HEK293 (cell line): ENCODE results near the gene DEDD.

Source experiments
- CTCF ChIP-seq: fragments of 450-650 bp; formaldehyde crosslinking; IDR thresholded peaks from 2 replicates; pipeline ENCODE4 v1.5.1; 2016; ENCODE audit warnings: missing biosample characterization, missing genetic modification characterization
- TF ChIP-seq, protein P1 (sequence below): fragments of 450-650 bp; formaldehyde crosslinking; IDR thresholded peaks from 2 replicates; pipeline ENCODE4 v1.5.1; 2016; ENCODE audit warnings: missing biosample characterization, missing genetic modification characterization

DNA sequence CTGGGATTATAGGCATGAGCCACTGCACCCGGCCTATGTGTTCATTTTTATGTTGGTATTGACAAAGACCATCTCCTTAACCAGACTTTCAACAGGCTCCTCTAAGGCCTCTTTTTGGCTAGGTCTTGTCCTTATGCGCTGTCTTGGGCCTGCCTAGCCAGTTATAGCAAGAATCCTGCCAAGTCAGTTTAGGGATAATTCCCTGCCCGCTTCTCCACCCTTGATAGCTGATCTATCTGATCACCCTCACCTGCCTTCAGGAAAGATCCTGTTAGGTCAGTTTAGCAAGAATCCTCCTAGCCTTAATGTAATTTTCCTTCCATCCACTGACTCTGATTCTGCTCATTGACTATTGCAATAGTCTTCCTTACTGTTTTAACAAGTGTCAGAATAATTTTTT, 47.2 kb upstream of the DEDD start:
- no peak for TF ChIP-seq CTCF
- TF ChIP-seq, protein P1, sequence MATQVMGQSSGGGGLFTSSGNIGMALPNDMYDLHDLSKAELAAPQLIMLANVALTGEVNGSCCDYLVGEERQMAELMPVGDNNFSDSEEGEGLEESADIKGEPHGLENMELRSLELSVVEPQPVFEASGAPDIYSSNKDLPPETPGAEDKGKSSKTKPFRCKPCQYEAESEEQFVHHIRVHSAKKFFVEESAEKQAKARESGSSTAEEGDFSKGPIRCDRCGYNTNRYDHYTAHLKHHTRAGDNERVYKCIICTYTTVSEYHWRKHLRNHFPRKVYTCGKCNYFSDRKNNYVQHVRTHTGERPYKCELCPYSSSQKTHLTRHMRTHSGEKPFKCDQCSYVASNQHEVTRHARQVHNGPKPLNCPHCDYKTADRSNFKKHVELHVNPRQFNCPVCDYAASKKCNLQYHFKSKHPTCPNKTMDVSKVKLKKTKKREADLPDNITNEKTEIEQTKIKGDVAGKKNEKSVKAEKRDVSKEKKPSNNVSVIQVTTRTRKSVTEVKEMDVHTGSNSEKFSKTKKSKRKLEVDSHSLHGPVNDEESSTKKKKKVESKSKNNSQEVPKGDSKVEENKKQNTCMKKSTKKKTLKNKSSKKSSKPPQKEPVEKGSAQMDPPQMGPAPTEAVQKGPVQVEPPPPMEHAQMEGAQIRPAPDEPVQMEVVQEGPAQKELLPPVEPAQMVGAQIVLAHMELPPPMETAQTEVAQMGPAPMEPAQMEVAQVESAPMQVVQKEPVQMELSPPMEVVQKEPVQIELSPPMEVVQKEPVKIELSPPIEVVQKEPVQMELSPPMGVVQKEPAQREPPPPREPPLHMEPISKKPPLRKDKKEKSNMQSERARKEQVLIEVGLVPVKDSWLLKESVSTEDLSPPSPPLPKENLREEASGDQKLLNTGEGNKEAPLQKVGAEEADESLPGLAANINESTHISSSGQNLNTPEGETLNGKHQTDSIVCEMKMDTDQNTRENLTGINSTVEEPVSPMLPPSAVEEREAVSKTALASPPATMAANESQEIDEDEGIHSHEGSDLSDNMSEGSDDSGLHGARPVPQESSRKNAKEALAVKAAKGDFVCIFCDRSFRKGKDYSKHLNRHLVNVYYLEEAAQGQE (tag by site-specific recombination) = no peak
